HG02970 (cell line): ENCODE measurements around the gene GPAT3.
"Not testable (repeated sequence)": the region's sequence is repeated elsewhere in the genome, so short reads cannot be mapped to it uniquely, and the experiment has no call there.

Source experiments
- ATAC-seq: cut with Tn5 transposase; IDR thresholded peaks from one replicate; pipeline ENCODE4 v1.9.1; 2021; ENCODE audit warnings: mild to moderate bottlenecking, moderate library complexity, moderate number of reproducible peaks; ENCODE audit not compliant: unreplicated experiment, low FRiP score

Gene GPAT3

DNA sequence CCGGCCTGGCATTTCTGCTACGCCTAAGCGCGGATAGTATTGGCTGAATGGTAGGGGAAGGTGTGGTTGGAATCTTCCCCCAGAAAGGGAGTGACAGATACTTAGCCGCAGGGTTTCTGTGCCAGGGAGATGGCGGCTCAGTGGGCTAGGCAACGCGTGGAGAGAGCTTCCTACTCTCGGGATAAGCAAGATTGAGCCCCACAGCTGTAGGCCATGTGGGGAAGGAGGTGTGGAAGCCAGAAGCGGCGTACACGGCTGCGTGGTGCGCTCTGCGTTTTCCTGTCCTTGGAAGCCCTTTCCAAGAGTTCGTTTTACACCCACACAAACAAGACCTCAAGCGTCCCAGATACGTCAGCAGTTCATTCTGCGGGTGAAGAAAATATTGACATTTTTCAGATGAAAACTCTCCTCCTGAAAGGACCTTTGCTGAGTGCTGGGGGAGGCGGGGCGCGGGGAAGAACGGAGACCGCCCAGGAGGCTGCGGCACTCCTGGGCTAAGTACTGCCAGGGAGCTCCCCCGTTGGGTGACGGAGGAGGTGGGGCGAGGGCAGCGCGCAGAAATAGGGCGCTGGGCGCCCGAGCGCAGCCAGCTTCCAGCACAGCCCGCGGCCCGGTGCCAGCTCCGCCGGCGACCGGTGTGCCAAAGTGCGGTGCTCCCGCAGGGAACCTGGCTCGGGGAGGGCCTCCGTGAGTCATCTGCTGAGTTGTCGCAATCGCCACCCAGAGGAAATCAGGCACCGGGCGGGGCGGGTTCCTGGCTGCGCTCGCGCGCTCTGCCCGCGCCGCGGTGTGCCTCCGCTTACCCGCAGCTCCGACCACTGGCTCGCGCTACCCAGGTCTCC is at the start of gene GPAT3:
Gene GPAT3, plus strand, starts transcription at position 589 of the 842 bp plus-strand sequence. CDS start 515 bp downstream, outside the sequence.
- ATAC-seq, result peak; percentile 59

DNA sequence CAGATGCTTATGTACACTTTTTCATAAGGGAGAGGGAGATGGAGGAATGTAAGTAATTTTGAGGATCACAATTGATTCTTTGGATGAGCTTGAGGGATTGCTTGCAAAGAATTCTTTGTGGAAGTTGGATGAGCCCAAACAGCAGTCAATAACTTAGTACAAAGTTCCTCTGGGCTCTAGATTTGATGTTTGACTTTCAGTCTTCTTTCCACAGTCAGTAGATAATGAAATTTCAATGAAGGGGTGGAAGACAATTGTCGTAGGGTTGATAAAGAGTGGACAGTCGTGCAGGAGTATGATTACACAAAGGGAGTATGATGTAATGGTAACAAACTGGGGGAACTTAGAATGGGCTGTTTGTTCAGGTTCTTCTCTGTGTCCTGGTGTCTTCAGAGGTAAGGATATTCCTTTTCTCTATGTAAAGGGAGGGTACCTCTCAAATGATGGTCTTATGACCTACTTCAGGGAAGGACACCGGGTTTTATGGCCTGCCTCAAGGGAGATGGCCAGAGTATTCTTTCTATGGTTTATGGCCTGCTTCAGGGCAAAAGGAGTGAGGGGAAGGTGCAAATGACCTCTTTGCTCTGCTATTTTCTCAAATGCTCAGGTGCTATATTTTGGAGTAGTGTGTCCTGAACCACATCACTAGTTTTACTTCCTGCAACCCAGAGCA is 49.3 kb upstream of the GPAT3 start:
- no peak for ATAC-seq

DNA sequence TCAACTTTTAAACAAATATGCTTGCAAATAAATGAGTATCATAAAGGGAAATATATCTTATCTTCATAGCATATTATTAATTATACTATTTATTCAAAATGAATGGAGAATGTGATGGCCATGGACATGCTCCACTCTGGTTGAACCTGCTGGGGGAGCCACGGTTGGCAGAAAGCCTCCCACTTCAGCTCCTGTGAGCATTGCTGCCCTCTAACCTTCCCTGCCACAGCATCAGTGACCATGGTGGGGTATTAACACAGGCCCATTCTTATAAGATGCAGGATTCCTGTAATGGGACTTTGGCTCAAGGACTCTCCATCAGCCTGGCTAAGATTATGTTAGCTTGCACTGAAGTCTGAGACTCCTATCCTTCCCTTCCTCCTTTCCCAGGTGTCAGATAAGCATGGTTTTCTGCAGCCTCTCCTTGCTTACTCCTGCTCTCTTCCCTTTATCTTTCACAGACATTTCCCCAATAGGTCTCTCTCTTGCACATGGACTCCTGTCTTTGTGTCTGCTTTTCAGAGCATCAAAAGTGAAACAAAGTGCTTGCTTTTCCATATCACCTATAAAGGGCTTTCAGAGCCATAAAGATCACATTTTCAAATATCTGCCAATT is 46.1 kb upstream of the GPAT3 start:
- no peak for ATAC-seq

DNA sequence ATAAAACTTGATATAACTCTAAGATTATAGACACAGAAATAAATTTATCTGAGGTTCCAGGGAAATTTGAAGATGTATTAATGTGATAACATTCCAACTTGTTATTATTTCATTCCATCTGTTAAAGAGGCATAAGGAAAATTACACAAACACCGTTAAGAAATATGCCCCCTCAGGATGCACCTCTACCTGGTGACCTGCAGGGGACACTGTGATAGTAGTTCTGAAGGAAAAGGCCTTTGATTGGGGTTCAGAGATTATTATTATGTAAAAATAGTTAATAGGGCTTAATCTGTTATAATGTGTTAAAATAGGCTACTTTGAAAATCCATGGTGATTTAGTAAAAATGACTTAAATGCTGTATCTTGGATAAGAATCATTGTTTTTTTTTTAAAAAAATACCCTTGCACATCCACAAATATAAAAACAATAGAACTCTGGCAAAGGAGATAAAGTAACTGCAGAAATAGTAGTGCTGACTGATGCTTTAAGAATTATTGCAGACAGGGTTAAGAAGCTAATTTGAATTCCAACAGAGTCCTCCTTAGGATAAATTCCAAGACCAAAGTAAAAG is 44.9 kb upstream of the GPAT3 start:
- no peak for ATAC-seq

DNA sequence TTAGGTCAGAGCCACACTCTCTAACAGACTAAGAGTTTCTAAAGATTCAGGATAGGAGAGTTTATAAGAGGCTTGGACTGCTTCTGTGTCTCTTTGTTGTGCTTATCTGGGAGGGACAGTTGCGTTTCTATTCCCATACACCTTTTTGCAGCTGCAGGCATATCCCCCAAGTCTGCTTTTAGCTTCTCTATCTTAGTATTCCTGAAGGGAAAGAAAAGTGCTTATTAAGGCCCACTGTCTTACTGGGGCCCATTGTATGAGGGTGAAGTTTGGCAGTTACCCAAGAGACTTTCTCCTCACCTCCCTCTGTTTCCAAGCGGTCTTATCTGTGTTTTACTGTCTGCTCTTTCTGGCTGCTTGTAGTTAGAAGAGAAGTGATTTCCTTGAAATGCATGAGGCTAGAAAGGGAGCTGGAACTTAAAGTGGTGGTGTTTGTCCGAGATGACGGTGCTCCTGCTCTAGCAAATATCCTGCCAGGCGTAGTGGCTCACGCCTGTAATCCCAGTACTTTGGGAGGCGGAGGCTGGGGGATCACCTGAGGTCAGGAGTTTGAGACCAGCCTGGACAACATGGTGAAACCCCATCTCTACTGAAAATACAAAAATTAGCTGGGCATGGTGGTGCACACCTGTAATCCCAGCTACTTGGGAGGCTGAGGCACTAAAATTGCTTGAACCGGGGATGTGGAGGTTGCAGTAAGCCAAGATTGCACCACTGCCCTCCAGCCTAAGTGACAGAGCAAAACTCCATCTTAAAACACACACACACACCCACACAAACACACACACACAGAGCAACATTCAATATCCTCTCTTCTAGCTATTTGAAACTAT is 39.6 kb upstream of the GPAT3 start:
- not testable (repeated sequence) for ATAC-seq

DNA sequence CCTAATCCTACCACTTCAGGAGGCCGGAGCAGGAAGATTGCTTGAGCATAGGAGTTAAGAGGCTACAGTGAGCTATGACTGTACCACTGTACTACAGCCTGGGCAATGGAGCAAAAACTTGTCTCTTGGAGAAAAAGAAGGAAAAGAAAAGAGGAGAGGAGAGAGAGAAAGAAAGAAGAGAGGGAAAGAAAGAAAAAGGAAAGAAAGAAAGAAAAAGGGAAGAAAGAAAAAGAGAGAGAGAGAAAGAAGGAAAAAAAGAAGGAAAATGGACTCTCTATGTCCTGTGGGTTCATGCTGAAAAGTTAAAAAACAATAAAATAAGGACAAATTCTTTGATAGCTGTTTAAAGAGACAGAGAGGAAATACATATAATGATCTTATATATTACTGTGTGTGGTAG is 37.7 kb upstream of the GPAT3 start:
- ATAC-seq, result no peak

DNA sequence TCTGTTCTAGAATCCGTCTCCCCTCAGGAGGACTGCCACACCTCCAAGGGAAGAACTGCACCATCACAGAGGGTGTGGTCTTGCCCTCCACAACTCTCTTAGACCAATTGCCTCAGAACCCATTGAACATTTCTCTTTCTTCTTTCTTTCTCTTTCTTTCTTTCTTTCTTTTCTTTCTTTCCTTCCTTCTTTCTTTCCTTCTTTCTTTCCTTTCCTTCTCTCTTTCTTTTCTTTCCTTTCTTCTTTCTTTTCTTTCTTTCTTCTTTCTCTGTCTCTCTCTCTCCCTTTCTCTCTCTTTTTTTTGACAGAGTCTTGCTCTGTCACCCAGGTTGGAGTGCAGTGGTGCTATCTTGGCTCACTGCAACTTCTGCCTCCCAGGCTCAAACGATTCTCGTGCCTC is 34.2 kb upstream of the GPAT3 start:
- not testable (repeated sequence) for ATAC-seq

DNA sequence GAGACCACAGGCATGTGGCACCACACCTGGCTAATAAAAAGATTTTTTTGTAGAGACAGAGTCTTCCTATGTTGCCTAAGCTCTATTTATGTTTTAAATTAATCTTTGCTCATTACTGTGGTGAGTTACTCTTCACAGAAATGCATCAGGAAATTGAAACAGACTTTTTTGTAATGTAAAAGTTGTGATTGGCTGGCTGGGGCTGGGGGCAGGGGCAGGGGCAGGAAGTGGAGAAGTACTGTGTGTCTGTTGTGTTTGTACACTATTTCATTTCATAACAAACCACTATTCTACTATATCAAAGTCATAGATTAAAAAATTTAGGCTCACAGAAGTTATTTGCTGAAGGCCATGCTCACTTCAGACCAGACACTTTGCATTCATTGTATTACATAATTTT is 31.9 kb upstream of the GPAT3 start:
- no peak for ATAC-seq

DNA sequence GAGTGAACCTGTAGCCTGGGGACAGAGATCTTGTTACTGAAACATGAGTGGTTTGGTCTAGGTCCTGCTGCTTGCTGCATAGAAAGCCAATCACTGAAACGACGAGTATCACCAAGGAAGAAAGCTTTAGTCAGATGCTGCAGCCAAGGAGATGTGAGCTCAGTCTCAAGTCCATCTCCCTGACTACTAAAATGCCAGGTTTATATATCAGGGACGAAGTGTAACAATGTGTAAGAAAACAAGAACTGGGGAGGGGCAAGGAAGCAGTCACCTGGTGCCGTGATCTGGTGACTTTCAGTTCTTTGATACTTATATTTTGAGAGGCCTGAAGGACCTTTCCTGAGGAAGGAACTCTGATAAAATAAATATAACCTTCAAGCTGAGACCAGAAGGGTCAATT is 31.4 kb upstream of the GPAT3 start:
- no peak for ATAC-seq

DNA sequence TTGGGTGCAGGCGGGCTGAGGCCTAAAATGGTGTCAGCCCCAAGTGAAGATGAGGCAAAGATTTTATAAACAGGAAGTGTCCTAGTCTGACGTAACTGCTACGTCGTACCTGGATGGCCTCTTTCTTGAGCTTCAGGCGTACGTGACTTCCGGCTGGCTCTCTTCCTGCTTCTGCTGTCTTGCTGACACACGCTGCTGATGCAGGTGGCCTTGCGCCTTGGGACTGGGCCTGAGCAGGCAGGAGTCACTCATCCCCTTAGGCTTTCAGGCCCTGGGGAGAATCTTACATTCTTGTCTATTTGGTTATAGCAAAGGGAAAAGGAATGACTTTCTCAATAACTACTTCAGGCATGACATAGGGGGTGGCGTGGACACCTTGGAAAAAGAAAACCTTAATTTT is 30.9 kb upstream of the GPAT3 start:
- no peak for ATAC-seq

DNA sequence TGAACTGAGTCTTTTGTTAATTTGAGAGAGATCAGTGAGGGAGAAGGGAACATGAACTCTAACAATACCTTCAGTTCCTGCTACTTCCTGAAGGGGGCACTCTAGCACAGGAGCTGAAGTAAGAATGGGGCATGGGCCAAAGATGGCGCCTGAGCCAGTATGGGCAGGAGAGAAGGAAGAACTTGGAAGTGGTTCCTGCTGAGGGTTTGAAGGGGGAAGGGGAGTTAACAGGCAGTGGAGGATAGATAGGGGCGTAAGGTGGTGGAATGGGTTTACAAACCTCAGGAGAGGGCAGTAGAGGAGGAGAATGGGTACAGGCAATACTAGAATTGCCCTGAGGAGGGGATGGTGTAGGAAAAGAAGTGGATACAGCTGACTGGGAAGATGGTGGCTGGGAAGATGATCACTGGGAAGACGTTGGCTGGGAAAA is 26.7 kb upstream of the GPAT3 start:
- not testable (repeated sequence) for ATAC-seq

DNA sequence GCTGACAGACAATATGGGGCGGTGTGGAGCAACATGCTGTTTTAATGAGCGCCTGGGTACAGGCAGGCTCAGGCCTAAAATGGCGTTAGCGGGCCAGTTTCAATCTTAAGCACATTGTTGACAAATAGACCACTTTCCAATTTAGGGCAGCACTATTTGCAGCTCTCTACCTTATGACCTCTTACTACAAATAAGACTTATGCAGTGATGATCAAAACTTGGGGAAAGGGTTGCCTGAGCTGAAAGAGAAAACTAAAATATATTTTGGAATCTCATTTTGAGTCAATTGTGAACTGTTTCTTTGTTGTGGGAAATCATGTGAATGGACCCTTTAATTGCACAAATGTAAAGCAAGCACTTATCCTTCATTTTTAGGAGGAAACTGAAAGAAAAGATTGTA is 25.5 kb upstream of the GPAT3 start:
- ATAC-seq, result no peak

DNA sequence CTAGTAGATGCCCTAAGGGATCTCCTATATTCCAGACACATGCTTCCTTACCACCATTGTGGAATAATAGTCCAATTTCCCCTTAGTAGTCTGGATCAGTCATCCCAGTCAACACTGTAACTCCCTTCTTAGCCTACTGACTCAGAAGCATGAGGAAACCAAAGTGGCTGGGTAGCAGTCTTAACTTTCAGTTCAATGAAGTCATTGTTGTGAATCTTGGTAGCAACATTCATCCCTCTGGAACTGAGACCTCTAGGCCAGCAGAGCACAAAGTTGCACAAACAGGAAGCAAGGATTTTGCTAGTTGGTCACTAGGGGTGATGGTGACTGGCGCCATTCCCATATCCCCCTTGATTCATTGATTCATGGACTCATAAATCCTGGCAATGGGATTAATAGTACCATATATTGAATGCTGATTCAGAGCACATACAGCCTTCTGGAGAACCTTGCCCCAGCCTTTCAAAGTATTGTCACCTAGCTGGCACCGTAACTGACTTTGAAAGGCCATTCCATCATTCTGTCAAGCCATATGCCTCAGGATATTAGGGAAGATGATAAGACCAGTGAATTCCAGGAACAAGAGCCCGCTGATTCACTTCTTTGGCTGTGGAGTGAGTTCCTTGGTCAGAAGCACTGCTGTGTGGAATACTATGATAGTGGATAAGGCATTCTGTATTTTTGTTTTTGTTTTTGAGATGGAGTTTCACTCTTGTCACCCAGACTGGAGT is 19.7 kb upstream of the GPAT3 start:
- no peak for ATAC-seq

DNA sequence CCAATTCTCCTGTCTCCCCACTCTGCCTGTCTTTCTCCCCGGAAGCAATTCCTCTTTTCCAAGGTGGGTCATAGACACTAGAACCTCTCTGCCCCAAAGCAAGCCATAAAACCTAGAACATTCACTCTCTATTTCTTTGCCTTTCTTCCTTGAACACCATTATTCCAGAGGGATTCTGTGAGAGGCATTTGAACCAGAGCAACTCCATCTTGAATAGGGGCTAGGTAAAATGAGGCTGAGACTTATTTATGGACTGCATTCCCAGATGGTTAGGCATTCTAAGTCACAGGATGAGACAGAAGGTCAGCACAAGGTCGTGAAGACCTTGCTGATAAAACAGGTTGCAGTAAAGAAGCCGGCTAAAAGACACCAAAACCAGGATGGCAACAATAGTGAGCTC is 13.7 kb upstream of the GPAT3 start:
- no peak for ATAC-seq

DNA sequence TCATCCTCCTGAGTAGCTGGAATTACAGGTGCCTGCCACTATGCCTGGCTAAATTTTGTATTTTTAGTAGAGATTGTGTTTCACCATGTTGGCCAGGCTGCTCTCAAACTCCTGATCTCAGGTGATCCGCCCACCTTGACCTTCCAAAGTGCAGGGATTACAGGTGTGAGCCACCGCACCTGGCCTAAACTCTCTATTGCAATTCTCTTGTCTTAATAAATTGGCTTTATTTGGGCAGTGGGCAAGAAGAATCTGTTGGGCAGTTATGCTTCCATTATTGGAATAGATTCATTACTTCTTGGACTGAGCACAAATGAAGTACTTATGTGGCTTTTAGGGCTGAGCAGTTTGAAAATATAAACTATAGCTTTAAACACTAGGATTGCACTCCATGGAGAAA is 8.2 kb upstream of the GPAT3 start:
- no peak for ATAC-seq

DNA sequence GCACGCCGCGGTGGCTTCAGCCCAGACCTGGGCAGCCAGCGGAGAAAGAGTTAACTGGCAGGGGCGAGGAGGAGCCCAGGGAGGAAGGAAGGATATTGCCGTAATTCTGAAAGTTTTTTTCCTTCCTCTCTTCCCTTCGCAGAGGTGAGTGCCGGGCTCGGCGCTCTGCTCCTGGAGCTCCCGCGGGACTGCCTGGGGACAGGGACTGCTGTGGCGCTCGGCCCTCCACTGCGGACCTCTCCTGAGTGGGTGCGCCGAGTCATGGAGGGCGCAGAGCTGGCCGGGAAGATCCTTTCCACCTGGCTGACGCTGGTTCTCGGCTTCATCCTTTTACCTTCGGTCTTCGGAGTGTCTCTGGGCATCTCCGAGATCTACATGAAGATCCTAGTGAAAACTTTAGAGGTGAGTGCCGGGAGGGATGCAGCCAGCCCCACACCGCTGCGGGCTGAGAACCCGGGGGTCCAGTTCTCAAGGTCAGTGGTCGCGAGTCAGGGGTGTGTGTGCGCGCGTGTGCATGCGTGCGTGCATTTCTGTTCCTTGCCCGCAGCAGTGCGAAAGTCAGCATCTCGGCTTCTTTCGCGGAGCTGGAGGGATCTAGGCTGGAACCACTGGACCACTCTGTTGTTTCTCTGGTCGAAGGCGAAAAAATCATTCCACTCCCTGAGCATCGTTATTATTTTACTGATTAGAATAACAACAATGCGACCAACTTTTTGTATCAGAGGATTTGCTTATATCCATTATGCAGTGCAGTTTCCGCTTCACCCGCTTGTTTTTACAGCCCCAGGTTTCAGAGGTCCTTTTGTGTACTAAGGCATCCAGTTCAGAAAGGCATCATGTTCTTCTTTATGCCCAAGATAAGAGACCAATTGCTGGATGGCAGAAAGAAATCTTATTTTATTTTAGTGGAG is 709 bp downstream of the GPAT3 start:
- ATAC-seq, result no peak

DNA sequence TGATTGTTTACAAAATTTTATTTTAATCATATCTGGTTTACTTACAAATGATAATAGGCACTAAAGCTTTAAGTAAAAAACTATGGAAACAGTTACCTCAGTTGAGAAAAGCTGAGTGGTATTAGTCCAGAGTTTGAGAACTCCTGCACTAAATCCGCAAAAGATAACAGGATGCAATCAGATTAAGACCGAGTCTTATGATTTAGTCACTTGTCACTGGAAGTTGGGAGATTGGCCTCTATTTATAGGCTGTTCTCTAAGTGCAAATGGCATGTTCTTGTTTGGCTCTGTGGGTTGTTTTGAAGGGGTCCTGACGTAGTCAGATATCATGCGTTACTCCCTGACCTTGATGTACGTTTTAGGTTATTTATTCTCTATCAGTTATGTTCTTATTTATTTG is 6.3 kb downstream of the GPAT3 start:
- ATAC-seq, result no peak

DNA sequence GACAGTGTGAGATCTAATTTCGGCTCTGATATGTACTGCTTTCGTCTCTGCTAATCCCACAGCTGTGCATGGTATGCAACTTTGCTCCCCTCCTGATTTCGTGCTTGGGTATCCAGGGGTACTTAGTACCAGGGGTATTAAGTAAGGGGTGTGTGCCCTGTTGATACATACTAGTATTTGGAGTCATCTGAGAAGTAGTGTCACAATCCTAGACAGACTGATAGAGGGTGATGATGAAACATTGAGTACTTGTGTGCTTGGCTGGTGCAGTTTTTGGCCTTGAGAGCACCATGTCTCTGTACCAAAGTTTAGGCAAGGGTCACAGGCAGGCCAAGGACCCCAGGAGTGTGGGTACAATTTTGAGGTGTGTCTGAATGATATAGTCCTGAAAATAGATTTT is 10.9 kb downstream of the GPAT3 start:
- ATAC-seq, result no peak
